Measurements from ENCODE around the gene CDK2. TPM values are rescaled to one million over a fixed set of nuclear protein-coding genes. Genes with fewer than 3 reads are reported as not detected.

The CDK2 gene
- polyA plus RNA-seq, 1 of the 3 experiments (the other 2 are of a cell fraction): 43.3 TPM

- TF ChIP-seq TCF12 (IDR thresholded peaks at IDR 0.05): no peak
- no peak for TF ChIP-seq CTCF (IDR thresholded peaks at IDR 0.05)
- no peak for TF ChIP-seq MEF2A (IDR thresholded peaks at IDR 0.05; ENCODE audit: borderline replicate concordance, low read depth)
- no peak for TF ChIP-seq SIN3A (IDR thresholded peaks at IDR 0.05; ENCODE audit: borderline replicate concordance, low read depth, low read length)
- no peak for TF ChIP-seq CHD2 (IDR thresholded peaks at IDR 0.05; ENCODE audit: low read length, partially characterized antibody)
- TF ChIP-seq POLR2AphosphoS5 (IDR thresholded peaks at IDR 0.05; ENCODE audit: low read depth, low read length): no peak
- no peak for TF ChIP-seq FOXJ3 (CRISPR knock-in tag; IDR thresholded peaks at IDR 0.05)
- no peak for TF ChIP-seq USF1 (IDR thresholded peaks at IDR 0.05; ENCODE audit: borderline replicate concordance, low read depth)
- no peak for TF ChIP-seq TAF1 (IDR thresholded peaks at IDR 0.05; ENCODE audit: borderline replicate concordance, low read depth, low read length)
These were observed 45.0 kb downstream of the CDK2 start (continued) for GRCh38 chr12:56011509-56012090.

- no peaks in the 10 kb centered on the region for H3K79me2 ChIP-seq (ENCODE audit: insufficient read depth)
- POLR2A ChIA-PET: interaction anchor here (1.3 kb wide), 1 partner anchor 27 kb away, joined by 4 read pairs; no protein-coding TSS in a partner anchor
These were observed 46.9 kb downstream of the CDK2 start for GRCh38 chr12:56013482-56013881.

More at GRCh38 chr12:56013482-56013881, 46.9 kb downstream of the CDK2 start:
- Histone ChIP-seq H3K4me2 (no peak overlapping the region), H3F3A (replicated peaks; ENCODE audit: insufficient read depth) (no peaks in the 10 kb centered on the region), H3K27ac (ENCODE audit: low read depth in 2 of 2, low read length in 1 of 2) (no peak overlapping the region), H4K20me1 (ENCODE audit: insufficient read depth) (no peaks in the 10 kb centered on the region), H2AFZ (ENCODE audit: low read depth) (no peak overlapping the region), H3K27me3 (ENCODE audit: insufficient read depth) (no peaks in the 10 kb centered on the region), H3K9ac (no peak overlapping the region), H3K4me3 (ENCODE audit: low read depth in 2 of 2, low read length in 1 of 2) (no peak overlapping the region), H3K9me3 (no peaks in the 10 kb centered on the region), H3K4me1 (ENCODE audit: control insufficient read depth in 1 of 2, insufficient read depth in 2 of 2, low read depth in 1 of 2, low read length in 1 of 2) (no peaks in the 10 kb centered on the region), H3K36me3 (replicated peaks in 1 of 2; ENCODE audit: control insufficient read depth in 1 of 2, insufficient read depth in 2 of 2, low read length in 1 of 2) (no peaks in the 10 kb centered on the region), H3K9me2 (no peaks in the 10 kb centered on the region)
- no peak for DNase-seq
- CTCF ChIA-PET: interaction anchor here (1.2 to 5.9 kb wide), 3 partner anchors 10 to 17 kb away, joined by 3 to 30 read pairs (median 9); partner anchors contain the start of gene SUOX
- TF ChIP-seq SMC3 (IDR thresholded peaks at IDR 0.05; ENCODE audit: low read depth, low read length) (no peak), JUND (IDR thresholded peaks at IDR 0.05) (no peak), GABPA (IDR thresholded peaks at IDR 0.05; ENCODE audit: low read depth) (no peak), CTCF (IDR thresholded peaks at IDR 0.05) (no peak), RCOR1 (IDR thresholded peaks at IDR 0.05; ENCODE audit: low read length) (no peak), YY1 (IDR thresholded peaks at IDR 0.05; ENCODE audit: low read depth) (no peak), ELF1 (IDR thresholded peaks at IDR 0.05) (no peak), TCF12 (IDR thresholded peaks at IDR 0.05) (no peak), TEAD4 (IDR thresholded peaks at IDR 0.05; ENCODE audit: borderline replicate concordance, insufficient read depth) (no peak), REST (IDR thresholded peaks at IDR 0.05; ENCODE audit: low read depth, low read length) (no peak), MAX (IDR thresholded peaks at IDR 0.05; ENCODE audit: low read depth) (no peak), MEF2A (IDR thresholded peaks at IDR 0.05; ENCODE audit: borderline replicate concordance, low read depth) (no peak), ZBTB33 (IDR thresholded peaks at IDR 0.05; ENCODE audit: borderline replicate concordance, low read depth) (no peak)
- 95% methylated on average over 5 of the region's 5 CpGs for WGBS (ENCODE audit: low lambda C conversion rate)
